ENCODE results near the gene TOLLIP.
"Not testable (repeated sequence)": the region's sequence is repeated elsewhere in the genome, so short reads cannot be mapped to it uniquely, and the experiment has no call there.

- TF ChIP-seq CTCF (conservative IDR thresholded peaks at IDR 0.05); EZH2 (IDR thresholded peaks at IDR 0.05; ENCODE audit: low read depth): not testable (repeated sequence)
Measured at GRCh38 chr11:1242751-1243150, 66.7 kb downstream of the TOLLIP start.
